A673 (cell line): ENCODE results near the gene KCNIP2. TPM values are rescaled to one million over a fixed set of nuclear protein-coding genes. Genes with fewer than 3 reads are reported as not detected.

Experiments
- BruUV-seq: library from RNA; stranded (reverse); fragments of 400-500 nt; replicated peaks from 2 replicates; lab custom pipeline; 2021; lab: Mats Ljungman, UMichigan
- CTCF ChIA-PET: fragments of 300-600 bp; sonication (Branson Sonifier 250); formaldehyde crosslinking; loops from one replicate; lab custom pipeline; 2022; ENCODE audit warnings: antibody characterized with exemption; lab: Charles Lee
- POLR2A ChIA-PET: fragments of 300-600 bp; sonication (Branson Sonifier 250); formaldehyde crosslinking; loops from one replicate; lab custom pipeline; 2022; ENCODE audit warnings: antibody characterized with exemption; ENCODE audit not compliant: low non-redundant PET; lab: Charles Lee
- DNase-seq: peaks from one replicate; pipeline ENCODE4 v3.0.0-alpha.2; 2015; ENCODE audit warnings: low spot score
- H3K27ac ChIP-seq: fragments of 200-600 bp; sonication (generic); 2 replicates; pipeline ENCODE4 v1.5.1; 2016; ENCODE audit warnings: mixed run types, low read depth, mild to moderate bottlenecking, mixed read lengths, antibody characterized with exemption, low read length; ENCODE audit not compliant: poor library complexity, severe bottlenecking
- H3K27me3 ChIP-seq: fragments of 200-600 bp; sonication (generic); replicated peaks from 2 replicates; pipeline ENCODE4 v1.6.1; 2017; ENCODE audit warnings: mixed run types, low read depth, mild to moderate bottlenecking, mixed read lengths, antibody characterized with exemption, low read length; ENCODE audit not compliant: insufficient read depth, poor library complexity
- H3K36me3 ChIP-seq: fragments of 200-600 bp; sonication (generic); 2 replicates; pipeline ENCODE4 v1.6.1; 2016; ENCODE audit warnings: mixed run types, mild to moderate bottlenecking, mixed read lengths, antibody characterized with exemption, low read length; ENCODE audit not compliant: insufficient read depth, poor library complexity, severe bottlenecking
- H3K4me1 ChIP-seq: fragments of 200-600 bp; sonication (generic); 2 replicates; pipeline ENCODE4 v1.6.1; 2017; ENCODE audit warnings: mixed run types, mild to moderate bottlenecking, mixed read lengths, antibody characterized with exemption, low read length; ENCODE audit not compliant: insufficient read depth, poor library complexity, severe bottlenecking
- H3K4me3 ChIP-seq: fragments of 200-600 bp; sonication (generic); 2 replicates; pipeline ENCODE4 v1.5.1; 2016; ENCODE audit warnings: low read depth, mixed run types, mild to moderate bottlenecking, mixed read lengths, low read length; ENCODE audit not compliant: poor library complexity, severe bottlenecking
- H3K9me3 ChIP-seq: fragments of 200-600 bp; sonication (generic); 2 replicates; pipeline ENCODE4 v1.6.1; 2016; ENCODE audit warnings: mixed run types, low read depth, mild to moderate bottlenecking, mixed read lengths, antibody characterized with exemption, low read length; ENCODE audit not compliant: poor library complexity, severe bottlenecking
- EZH2 ChIP-seq: fragments of 200-600 bp; sonication (generic); IDR thresholded peaks from 2 replicates; pipeline ENCODE4 v1.6.1; 2017; ENCODE audit warnings: borderline replicate concordance, low read depth, mild to moderate bottlenecking, mixed read lengths, antibody characterized with exemption, low read length; ENCODE audit not compliant: poor library complexity, severe bottlenecking
- intact Hi-C: fragments of 100-400 bp; cut with micrococcal nuclease; formaldehyde crosslinking; loops from one replicate; pipeline ENCODE4 v1.10.0; 2022; ENCODE audit not compliant: unreplicated experiment
- total RNA-seq: library from RNA; stranded (reverse); gene quantifications from 2 replicates; pipeline ENCODE4 v1.2.3, GENCODE V29; 2021
- TF ChIP-seq, protein P1 (sequence below): fragments of 300-800, 200-600 bp; sonication (generic); conservative IDR thresholded peaks from 2 replicates; pipeline ENCODE4 v1.5.1; 2017; ENCODE audit warnings: low read depth, mild to moderate bottlenecking, antibody characterized with exemption, low read length, moderate library complexity, mixed read lengths

The KCNIP2 gene
- total RNA-seq, 1 experiment from 2014 or later, result 0.86 TPM

- POLR2A ChIA-PET, result interaction anchor here (0.6 kb wide), 1 partner anchor 142 kb away, joined by 14 read pairs; no protein-coding TSS in a partner anchor
- no peak for DNase-seq
- BruUV-seq, result no TSS peak
- intact Hi-C loops, result no loop called here
- Histone ChIP-seq H3K27me3 (no peaks in the 10 kb centered on the region), H3K9me3 (no peaks in the 10 kb centered on the region), H3K4me1 (no peaks in the 10 kb centered on the region), H3K27ac (no peak overlapping the region), H3K36me3 (no peaks in the 10 kb centered on the region), H3K4me3 (no peak overlapping the region)
- TF ChIP-seq EZH2, result no peak
- TF ChIP-seq, protein P1, sequence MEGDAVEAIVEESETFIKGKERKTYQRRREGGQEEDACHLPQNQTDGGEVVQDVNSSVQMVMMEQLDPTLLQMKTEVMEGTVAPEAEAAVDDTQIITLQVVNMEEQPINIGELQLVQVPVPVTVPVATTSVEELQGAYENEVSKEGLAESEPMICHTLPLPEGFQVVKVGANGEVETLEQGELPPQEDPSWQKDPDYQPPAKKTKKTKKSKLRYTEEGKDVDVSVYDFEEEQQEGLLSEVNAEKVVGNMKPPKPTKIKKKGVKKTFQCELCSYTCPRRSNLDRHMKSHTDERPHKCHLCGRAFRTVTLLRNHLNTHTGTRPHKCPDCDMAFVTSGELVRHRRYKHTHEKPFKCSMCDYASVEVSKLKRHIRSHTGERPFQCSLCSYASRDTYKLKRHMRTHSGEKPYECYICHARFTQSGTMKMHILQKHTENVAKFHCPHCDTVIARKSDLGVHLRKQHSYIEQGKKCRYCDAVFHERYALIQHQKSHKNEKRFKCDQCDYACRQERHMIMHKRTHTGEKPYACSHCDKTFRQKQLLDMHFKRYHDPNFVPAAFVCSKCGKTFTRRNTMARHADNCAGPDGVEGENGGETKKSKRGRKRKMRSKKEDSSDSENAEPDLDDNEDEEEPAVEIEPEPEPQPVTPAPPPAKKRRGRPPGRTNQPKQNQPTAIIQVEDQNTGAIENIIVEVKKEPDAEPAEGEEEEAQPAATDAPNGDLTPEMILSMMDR, result no peak
- CTCF ChIA-PET, result no interaction called here
Observed at GRCh38 chr10:101851411-101852116, 8.0 kb upstream of the KCNIP2 start.

- Histone ChIP-seq H3K4me1 (no peaks in the 10 kb centered on the region), H3K36me3 (no peaks in the 10 kb centered on the region), H3K27ac (no peak overlapping the region), H3K4me3 (no peak overlapping the region), H3K9me3 (no peaks in the 10 kb centered on the region), H3K27me3 (no peaks in the 10 kb centered on the region)
- TF ChIP-seq, protein P1, result no peak
- no peak for TF ChIP-seq EZH2
- intact Hi-C loops, result no loop called here
- DNase-seq, result no peak
- ChIA-PET CTCF (interaction anchor here (0.6 kb wide), 1 partner anchor 754 kb away, joined by 3 read pairs; no protein-coding TSS in a partner anchor), POLR2A (no interaction called here)
- BruUV-seq, result no TSS peak
Observed at GRCh38 chr10:101850749-101851148, 7.1 kb upstream of the KCNIP2 start.

DNA sequence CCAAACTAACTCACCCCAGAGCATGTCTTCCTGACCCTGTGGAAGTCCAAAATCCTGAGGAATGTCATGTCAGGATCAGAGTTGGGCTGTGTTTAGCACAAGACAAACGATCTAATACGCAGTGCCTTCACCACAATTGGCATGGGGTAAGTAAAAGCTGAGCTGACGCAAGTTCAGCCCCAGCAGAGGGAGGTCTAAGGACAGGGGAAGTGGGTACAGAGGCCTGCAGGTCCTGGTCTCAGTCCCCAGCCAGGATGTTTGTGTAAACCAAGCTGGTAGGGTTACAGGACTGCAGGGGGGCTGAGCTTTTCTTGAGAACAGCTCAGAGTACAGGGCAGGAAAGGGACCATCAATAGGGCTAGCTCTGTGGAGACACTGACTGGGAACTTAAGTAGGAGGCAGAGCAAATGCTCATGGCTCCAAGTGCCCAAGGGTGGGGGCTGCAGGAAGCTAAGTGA, 5.3 kb upstream of the KCNIP2 start:
- TF ChIP-seq, protein P1, result no peak
- TF ChIP-seq EZH2, result no peak
- Histone ChIP-seq H3K27me3 (no peaks in the 10 kb centered on the region), H3K36me3 (no peaks in the 10 kb centered on the region), H3K27ac (no peak overlapping the region), H3K4me1 (no peaks in the 10 kb centered on the region), H3K9me3 (no peaks in the 10 kb centered on the region), H3K4me3 (no peak overlapping the region)
- BruUV-seq, result no TSS peak
- ChIA-PET CTCF (interaction anchor here (0.6 to 1.3 kb wide), 2 partner anchors 8 to 161 kb away, joined by 3 to 6 read pairs; no protein-coding TSS in a partner anchor), POLR2A (no interaction called here)
- intact Hi-C loops, result no loop called here
- DNase-seq, result no peak
